ENCODE measurements around the gene PPP1R36.
A peak's percentile ranks its signal among the peaks of the same experiment; 100 is the strongest.

Gene PPP1R36

GRCh38 chr14:64536488-64537245 lies 13.1 kb upstream of the PPP1R36 start:
- Histone ChIP-seq H2AFZ (no peak overlapping the region), H3K4me2 (ENCODE audit: low read length) (no peak overlapping the region), H3K9ac (no peak overlapping the region), H3K9me3 (ENCODE audit: control insufficient read depth, low read length) (no peaks in the 10 kb centered on the region), H3K27ac (no peak overlapping the region), H3K36me3 (ENCODE audit: control insufficient read depth, insufficient read depth, low read length) (no peaks in the 10 kb centered on the region), H3K4me3 (ENCODE audit: low read depth, low read length) (no peak overlapping the region), H3K27me3 (ENCODE audit: control insufficient read depth, insufficient read depth, low read length) (no peaks in the 10 kb centered on the region), H3K4me1 (peaks cover 4% of the 10 kb centered on the region), H3K79me2 (no peaks in the 10 kb centered on the region)
- no peak for TF ChIP-seq CTCF (IDR thresholded peaks at IDR 0.05)

- H3K4me1 ChIP-seq = peaks cover 4% of the 10 kb centered on the region
- no peaks in the 10 kb centered on the region for H3K27me3 ChIP-seq (ENCODE audit: control insufficient read depth, insufficient read depth, low read length)
- peak within 1 kb of the TSS; percentile 43 for H3K27ac ChIP-seq
These were observed 9.3 kb upstream of the PPP1R36 start, which contains the start of gene HSPA2 for GRCh38 chr14:64540208-64541202. TSS of gene HSPA2 (plus strand) at chr14:64540741. CDS start at chr14:64540850, 109 bp downstream.

GRCh38 chr14:64541261-64541971 lies 8.3 kb upstream of the PPP1R36 start:
- Histone ChIP-seq H3K79me2 (no peaks in the 10 kb centered on the region), H3K36me3 (ENCODE audit: control insufficient read depth, insufficient read depth, low read length) (no peaks in the 10 kb centered on the region), H3K9ac (no peak overlapping the region), H3K27me3 (ENCODE audit: control insufficient read depth, insufficient read depth, low read length) (no peaks in the 10 kb centered on the region), H2AFZ (peak overlapping the region; percentile 56), H3K27ac (no peak overlapping the region), H3K4me2 (ENCODE audit: low read length) (peak overlapping the region; percentile 49), H3K9me3 (ENCODE audit: control insufficient read depth, low read length) (no peaks in the 10 kb centered on the region), H3K4me3 (ENCODE audit: low read depth, low read length) (peak overlapping the region; percentile 51), H3K4me1 (peaks cover 4% of the 10 kb centered on the region)
- TF ChIP-seq CTCF (IDR thresholded peaks at IDR 0.05) = no peak

More at GRCh38 chr14:64540208-64541202, 9.3 kb upstream of the PPP1R36 start, which contains the start of gene HSPA2:
- Histone ChIP-seq H3K79me2 (no peaks in the 10 kb centered on the region), H3K9ac (no peak within 1 kb of the TSS), H3K9me3 (ENCODE audit: control insufficient read depth, low read length) (no peaks in the 10 kb centered on the region), H2AFZ (peak within 1 kb of the TSS; percentile 95), H3K36me3 (ENCODE audit: control insufficient read depth, insufficient read depth, low read length) (no peaks in the 10 kb centered on the region), H3K4me3 (ENCODE audit: low read depth, low read length) (peak within 1 kb of the TSS; percentile 51), H3K4me2 (ENCODE audit: low read length) (peak within 1 kb of the TSS; percentile 60)
- peak; percentile 89 for TF ChIP-seq CTCF (IDR thresholded peaks at IDR 0.05)

GRCh38 chr14:64541972-64542835 lies 7.6 kb upstream of the PPP1R36 start:
- Histone ChIP-seq H3K27me3 (ENCODE audit: control insufficient read depth, insufficient read depth, low read length) (no peaks in the 10 kb centered on the region), H3K27ac (no peak overlapping the region), H3K36me3 (ENCODE audit: control insufficient read depth, insufficient read depth, low read length) (no peaks in the 10 kb centered on the region), H3K4me1 (peaks cover 4% of the 10 kb centered on the region), H3K4me2 (ENCODE audit: low read length) (peak overlapping the region; percentile 49), H3K9ac (no peak overlapping the region), H3K4me3 (ENCODE audit: low read depth, low read length) (peak overlapping the region; percentile 51), H3K79me2 (no peaks in the 10 kb centered on the region), H3K9me3 (ENCODE audit: control insufficient read depth, low read length) (no peaks in the 10 kb centered on the region), H2AFZ (peak overlapping the region; percentile 56)
- no peak for TF ChIP-seq CTCF (IDR thresholded peaks at IDR 0.05)

All from parathyroid adenoma (tissue), 2 donors.